Astrocyte of the hippocampus (primary cell): ENCODE results near the gene KRTAP23-1.

ENCODE experiments used
- DNase-seq: peaks from one replicate; pipeline ENCODE4 v3.0.0; 2011; ENCODE audit warnings: low read depth, low spot score

The KRTAP23-1 gene, protein sequence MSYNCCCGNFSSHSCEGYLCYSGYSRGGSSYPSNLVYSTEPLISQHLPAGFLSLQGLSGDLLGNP

DNA sequence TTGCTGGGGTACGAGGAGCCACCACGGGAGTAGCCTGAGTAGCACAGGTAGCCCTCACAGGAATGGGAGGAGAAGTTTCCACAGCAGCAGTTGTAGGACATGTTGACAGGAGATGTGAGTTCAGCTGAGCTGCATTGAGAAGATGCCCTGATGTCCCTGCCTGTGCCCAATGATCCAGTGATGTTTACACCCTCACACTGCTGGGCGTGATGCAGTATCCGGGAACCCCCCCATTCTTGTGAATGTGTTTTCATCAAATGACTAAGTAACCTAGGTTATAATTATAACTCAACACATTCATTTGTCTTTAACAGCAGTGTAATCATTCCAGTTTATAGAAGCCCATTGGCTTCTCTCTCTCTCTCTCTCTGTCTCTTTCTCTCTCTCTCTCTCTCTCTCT, at the start of gene KRTAP23-1:
Gene KRTAP23-1 (minus strand): TSS at position 101 of the 400 bp plus-strand sequence. CDS start 0 bp downstream, at position 101.
- no peak for DNase-seq

DNA sequence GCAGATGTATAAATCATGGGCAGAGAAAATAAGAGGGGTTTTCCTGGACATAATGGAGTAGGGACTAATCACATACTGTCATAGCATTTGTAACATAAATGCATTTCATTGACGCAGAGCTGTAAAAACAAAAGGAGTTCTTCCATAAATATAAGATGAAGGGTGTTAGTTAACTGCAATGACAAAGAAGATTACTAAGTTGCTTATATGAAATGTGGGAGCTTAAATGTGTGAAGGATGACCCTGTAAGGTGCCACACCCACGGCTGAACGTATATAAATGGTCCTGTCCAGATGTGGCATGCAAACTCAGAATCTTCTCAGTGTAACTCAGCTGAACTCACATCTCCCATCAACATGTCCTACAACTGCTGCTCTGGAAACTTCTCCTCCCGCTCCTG, 47.3 kb upstream of the KRTAP23-1 start, which contains the start of gene KRTAP13-1:
Gene KRTAP13-1 (plus strand): TSS at position 301 of the 400 bp plus-strand sequence. CDS start 56 bp downstream, at position 357.
- DNase-seq, result no peak

DNA sequence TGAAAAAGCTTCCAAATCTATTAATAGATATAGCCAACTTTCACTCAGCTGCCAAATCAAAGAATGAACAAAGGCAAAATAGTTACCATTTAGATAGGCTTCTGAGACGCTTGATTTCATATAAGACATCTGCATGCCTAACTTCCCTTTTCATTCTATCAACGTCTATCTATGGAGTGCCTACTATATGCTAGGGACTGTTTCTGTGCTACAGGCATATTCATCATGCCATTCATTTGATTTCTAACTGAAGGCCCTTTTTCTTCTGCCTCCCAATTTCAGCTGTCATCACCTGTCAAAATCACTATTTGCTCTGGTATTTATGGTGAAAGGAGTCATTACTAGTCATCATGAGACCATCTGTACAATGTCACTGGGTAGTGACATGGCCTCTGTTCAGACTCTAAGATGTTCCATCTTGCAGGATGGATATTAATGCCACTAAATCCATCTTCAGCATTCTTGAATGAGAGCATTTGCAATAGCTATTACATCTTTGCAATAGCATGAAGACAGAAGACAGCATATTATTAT, 43.2 kb upstream of the KRTAP23-1 start:
- DNase-seq, result no peak

DNA sequence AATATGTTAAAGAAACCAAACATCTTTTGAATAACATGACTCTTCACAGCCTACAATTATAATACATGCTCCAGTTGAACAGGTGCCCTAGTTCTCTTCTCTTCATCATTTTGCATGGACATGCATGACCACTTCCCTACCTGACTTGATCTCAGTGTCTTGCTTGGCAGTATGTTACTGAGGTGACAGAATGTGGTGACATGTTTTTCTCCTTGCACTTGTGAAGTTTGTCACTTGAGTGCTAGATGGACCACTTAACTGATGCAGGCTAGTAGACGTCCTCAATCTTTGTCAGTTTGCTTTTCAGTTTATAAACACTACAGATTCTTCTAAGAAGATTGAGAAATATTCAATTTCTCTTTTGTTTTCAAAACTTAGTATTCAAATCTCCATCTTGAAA, 33.8 kb upstream of the KRTAP23-1 start:
- DNase-seq, result no peak

DNA sequence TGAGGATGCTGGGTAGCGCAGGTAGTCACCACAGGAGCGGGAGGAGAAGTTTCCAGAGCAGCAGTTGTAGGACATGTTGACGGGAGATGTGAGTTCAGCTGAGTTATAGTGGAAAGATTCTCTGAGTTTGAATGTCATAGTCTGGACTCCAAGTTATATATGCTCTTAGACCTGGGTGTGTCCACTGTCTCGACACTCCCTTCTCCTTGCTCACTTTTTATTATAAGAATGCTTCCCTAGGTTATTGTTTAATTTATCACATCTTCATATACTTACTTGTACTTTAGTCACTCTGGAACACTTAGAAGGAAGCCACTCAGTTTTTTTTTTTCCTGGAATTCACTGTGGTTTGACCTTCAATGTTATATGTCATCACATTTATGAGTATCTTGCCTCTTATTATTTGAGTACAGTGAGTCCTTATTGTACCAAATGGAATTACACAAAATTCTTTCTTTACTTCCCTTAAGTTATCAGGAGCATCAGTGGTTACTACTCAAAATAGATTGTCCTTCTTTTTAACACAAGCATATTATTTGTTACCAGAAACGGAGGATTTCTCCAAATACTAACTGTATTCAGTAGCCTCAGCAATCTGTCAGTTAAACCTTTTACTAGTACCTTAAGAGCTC, 23.8 kb upstream of the KRTAP23-1 start, which contains the start of gene KRTAP13-2:
Gene KRTAP13-2 (minus strand): TSS at position 133 of the 632 bp plus-strand sequence. CDS start 58 bp downstream, at position 75.
- DNase-seq, result no peak

DNA sequence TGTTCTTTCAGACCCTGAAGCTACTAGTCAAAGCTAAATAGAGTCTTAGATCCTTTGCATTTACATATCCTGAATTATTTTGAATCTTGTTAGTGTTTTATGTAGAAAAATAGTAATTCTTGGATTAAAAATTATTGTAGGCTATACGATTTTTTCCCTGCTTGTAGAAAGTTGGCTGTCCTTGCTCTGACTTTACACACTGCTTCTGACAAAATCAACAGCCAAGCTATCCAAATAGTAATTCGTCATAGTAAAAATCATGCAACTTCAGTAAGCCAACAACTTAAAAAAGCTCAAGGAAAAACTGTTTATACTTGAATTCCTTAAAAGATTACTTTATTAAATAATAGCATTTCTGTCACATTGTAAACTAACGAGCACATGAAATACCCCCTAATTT, 7.5 kb upstream of the KRTAP23-1 start:
- no peak for DNase-seq

DNA sequence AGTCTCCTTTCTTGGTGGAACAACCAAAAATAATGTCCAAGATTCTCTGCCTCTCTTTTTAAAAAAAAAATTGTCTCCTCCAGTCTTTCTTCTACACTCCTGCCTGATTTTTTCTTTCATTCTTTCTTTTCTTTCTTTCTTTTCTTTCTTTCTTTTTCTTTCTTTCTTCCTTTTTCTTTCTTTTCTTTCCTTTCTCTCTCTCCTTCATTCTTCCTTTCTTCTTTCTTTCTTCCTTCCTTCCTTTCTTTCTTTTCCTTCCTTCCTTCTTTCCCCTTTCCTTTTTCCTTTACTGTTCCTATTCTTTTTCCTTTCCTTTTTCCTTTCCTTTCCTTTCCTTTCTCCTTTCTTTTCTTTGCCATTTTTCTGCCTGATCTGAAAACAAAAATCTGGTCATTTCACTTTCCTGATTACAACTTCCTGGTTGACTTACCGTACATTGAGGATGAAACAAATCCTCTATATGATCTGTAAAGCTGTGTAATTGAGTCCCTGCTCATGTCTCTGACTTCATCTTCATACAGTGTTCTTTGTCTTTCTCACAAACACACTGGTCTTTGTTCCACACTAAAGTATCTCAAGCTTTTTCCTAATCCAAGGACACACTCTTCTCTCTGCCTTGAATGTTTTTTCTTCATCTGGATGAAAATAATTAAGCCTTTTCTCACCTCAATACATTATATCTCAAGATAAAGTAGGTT, 6.1 kb upstream of the KRTAP23-1 start:
- no peak for DNase-seq

DNA sequence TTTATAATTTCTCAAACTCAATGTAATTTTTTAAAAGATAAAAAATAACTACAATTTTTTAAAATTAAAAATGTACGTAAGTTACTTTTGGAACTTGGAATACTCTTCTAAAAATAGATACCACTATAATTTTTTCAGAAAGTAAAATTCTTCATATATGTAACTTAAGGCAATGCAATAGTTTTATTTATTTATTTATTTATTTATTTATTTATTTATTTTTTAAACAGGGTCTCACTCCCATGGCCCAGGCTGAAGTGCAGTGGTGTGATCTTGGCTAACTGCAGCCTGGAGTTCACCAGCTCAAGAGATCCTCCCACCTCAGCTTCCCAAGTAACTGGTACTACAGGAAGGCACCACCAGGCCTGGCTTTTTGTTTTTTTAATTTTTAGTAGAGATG, 3.1 kb upstream of the KRTAP23-1 start:
- no peak for DNase-seq

DNA sequence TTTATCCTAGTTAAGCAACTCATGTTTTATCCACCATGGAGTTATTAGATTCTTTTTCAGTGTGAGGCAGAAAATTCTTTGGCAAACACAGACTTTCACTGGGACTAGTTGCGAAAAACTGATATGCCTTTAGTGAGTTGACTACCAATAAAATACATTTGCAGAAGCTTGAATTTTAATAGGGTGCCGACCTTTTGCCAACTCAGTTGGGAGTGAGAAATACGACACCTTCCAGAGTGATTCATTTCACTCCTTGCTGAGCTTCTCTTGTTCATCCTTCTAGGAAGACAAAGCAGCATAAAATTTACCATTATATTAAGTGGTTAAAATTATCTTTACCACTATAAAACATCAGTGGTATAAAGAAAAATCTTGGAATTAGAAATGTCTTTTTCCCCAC, 1.2 kb upstream of the KRTAP23-1 start:
- no peak for DNase-seq

DNA sequence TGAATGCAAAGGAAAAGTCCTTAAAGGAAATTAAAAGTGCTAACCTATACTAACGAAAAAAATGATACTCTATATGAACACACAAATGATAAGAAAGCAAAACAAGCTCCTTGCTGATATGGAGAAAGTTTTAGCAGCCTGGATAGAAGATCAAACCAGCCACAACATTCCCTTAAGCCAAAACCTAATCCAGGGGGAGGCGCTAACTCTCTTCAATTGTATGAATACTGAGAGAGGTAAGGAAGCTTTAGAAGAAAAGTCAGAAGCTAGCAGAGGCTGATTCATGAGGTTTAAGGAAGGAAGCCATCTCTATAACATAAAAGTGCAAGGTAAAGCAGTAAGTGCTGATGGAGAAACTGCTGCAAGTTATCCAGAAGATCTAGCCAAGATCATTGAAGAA, 3.4 kb downstream of the KRTAP23-1 start:
- DNase-seq, result no peak

DNA sequence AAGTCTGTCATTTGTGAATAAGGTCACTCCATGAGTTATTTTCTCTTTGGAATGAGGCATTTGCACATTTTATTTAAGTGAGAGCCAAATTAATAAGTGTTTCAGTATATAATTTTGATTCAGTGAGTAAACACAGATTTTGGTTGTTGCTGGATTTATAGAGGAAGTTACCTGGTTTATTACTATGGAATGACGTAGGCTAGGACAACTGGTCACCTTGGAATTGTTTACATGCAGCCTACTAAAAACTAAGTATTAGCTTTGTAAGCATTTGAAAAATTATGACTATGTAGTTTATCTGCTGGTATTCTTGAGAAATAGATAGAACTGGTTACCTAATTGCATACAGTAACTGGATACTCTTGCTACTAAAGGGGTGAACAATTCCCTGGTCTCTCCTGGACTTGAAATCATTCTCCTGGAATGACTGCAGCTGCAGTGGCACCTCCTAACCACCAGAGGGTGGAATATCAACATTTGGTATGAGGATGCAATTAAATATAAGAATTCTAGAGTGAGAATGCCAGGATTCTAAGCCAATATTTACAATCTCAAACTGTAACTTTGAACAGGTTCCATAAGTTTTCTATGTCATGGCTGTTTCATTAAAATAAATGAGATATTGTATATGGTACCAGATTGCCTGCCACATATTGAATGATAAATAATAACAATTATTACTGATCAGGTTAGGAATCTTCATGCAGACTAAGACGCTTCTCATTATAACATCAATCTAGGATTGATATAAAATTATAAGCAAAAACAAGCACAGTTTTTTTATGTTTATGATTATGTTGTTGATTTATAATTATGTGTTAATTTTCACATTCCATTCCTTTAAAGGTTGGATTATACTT, 7.5 kb downstream of the KRTAP23-1 start:
- DNase-seq, result peak; percentile 56

DNA sequence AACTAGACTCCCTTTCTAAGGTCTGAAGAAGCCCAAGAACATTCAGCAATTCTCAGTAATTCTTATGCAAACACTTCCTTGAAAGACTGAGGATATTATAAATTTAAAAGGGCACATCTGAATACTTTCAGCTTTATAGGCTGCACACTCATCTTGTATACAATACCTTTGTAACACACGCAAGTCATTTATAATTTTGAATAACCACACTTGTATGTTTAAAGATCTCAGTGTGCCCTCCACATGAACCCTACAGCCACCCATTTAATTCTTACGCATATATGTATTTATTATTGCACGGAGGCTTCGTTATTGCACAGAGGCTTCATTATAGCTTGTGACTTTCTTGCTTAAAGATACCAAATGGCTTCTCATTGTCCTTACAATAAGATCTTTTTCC, 9.7 kb downstream of the KRTAP23-1 start:
- DNase-seq, result no peak

DNA sequence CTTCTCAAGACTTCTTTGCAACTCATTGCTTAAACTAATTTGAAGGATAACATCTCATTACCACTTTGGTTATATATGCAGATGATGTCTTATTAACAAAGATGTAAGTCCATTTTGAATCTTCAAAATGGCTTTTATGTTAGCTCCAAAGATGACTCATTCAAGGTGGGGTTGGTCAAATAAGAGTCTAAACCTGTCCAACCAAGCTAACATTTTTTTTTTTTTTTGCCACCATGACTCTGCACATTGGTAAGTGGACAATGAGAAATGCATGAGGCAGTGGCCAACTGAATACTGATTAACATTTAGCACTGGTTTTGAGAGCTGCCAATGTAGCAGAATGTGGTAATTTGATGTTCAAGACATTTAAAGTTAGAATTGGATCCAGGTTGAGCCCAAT, 10.6 kb downstream of the KRTAP23-1 start:
- no peak for DNase-seq

DNA sequence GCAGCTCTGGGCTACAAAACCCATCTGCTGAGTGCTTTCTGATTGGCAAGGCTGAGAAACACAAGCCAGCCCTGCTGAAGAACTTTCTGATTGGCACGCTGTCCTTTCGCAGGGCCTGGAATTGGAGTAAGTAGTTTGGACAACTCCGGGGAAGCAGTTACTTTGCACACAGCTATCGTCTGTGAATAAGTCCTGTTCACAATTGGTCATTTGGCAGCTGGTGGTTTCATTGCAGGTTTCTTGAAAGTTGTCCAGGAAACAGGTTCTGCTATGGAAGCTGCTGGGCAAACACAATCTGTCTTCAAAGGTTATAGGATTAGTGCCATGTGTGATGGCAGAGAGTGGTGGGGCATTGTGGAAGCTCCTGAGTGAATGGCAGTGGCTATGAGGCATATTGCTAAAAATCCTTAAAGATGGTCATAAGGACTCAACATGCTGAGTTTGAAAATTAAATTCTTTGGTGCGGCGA, 11.1 kb downstream of the KRTAP23-1 start, which contains the start of gene KRTAP27-1:
Gene KRTAP27-1 (minus strand): TSS at position 419 of the 469 bp plus-strand sequence. CDS start 26 bp downstream, at position 393.
- DNase-seq, result no peak

DNA sequence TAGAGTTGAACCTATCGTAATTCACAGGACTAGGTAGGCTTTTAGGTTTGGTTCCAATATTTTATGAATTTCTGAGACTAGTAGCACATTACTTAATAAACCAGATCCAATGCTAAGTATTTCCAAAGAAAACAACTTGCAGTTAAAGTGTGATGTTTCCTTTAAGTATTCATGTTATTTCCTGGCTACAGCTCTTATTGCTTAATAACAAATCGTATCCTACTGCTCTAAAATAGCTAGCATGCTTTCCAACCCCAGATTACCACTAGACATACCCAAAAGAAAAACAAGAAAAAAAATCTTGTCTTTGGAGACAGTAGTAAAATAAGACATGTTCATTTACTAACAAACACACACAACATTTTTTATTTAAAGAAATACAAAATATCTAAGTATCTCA, 11.8 kb downstream of the KRTAP23-1 start:
- peak; percentile 22 for DNase-seq

DNA sequence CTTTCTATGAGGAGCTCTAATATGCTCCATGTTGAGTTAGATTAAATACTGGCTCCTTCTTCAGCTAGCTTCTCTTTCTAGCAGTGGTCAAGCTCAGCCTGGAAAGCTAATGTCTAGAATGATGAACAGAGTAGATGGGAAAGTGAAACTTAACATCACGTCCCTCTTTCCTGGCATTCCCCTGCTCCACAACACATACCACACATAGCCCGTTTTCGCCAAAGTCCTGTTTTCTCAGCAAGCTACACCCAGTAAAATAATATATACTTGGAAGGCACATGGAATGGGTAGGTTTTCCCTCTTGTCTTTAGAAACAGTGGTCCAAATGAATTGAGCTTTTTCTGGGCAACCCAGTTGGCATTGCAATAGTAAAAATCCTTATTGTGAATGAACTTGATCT, 14.7 kb downstream of the KRTAP23-1 start:
- no peak for DNase-seq

DNA sequence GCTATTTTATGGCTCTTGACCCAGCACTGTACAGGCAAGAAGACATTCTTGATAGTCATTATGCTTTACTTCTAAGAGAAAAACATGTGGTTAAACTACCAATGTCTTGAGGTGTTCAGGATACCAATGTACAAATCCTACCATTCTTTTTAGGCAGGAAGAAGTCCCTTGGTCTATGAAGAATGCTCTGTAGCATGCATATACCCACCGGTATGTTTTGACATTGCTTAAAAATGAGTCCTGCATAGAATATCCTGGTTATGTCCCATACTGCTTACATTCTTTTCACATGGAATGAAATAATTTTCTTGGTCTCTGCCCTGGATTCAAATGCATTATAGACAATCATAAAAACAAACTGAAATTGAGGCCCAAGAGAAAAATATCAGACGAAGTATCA, 15.7 kb downstream of the KRTAP23-1 start:
- DNase-seq, result no peak

DNA sequence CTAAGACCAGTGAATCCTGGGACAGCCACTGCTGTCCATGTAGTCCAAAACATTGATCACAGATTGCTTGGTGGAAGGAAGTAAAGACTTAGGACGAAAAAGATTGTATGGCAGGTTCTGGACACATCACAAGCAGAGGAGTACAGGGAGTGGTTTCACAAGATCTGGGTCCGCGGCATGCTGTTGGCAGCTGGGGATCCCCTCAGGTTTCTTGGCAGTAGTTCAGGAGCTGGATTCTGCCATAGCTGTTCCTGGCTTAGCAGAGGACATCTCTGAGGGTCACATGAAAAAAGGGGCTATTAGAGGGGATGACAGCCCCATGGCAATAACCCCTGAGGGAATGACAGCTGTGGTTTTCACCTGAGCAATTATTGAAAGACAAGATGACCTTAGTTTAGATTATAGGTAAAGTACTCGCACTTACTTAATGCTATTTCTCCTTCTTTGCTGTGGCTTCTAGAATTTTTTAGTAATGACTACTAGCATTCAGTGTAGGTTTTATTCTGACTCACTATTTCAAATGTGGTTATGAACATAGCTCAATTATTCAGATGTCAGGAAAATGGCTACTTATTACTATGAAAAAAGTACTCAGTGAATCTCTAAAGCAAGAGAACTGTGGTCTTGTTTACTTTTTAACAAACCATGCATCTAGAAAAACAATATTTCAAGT, 19.1 kb downstream of the KRTAP23-1 start:
- DNase-seq, result peak; percentile 27

DNA sequence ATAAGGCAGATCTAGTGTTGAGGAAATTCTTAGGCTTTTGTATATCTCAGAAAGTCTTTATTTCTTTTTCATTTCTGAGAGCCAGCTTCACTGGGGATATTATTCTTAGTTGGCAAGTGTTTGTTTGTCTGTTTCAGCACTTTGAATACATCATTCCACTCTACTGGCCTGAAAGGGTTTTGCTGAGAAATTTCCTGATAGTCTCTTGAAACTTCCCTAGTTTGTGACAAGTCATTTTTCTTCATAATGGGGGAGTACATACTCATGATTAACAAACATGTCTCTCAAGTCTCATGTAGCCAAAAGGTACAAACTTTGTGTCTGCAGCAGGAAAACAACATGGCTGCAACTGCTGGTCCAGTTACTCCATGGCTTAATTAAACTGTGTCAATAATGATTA, 22.0 kb downstream of the KRTAP23-1 start:
- no peak for DNase-seq

DNA sequence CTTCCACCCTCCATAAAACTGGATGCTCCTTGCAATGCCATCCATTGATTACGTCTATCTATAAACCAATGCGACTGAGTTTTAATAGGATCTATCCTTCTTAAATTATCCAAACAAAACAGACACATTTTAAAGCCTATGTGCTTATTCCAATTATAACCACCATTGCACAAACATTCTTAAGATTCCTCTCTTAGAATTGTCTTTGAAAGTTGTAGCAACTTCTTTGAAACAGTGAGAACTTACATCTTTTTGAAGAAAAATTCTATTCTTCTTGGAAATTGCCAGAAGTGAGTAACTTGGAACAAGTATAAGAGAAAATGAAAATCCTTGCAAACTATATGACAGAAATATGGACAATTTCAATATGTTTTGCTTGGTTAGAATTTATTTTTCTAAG, 28.2 kb downstream of the KRTAP23-1 start, which contains the start of gene KRTAP26-1:
Gene KRTAP26-1 (minus strand): TSS at position 101 of the 400 bp plus-strand sequence. CDS start 280 bp downstream, outside the sequence.
- DNase-seq, result no peak

DNA sequence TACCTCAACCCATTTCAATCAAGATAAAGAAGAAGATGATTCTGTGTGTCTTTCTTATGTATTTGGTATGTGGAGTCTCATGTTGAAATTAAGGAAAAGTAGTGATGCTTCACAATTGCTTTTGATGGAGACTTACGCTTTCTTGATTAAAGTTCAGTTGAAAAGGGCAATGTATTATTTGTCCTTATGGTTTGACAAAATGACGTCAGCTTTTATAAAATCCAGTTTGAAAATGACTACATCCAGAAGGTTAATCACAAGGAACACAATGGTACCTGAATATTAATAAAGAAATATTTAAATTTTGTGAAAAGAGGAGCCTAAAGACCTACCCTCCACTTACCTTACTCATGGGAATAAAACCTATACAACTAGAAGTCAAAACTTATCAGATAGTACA, 32.7 kb downstream of the KRTAP23-1 start:
- DNase-seq, result no peak
